ENCODE data around the gene MED12. TPM values are rescaled to one million over a fixed set of nuclear protein-coding genes. Genes with fewer than 3 reads are reported as not detected.

MED12 gene
- total and polyA plus RNA-seq, 2 experiments from 2014 or later: 7.1 to 40.6 TPM

GRCh38 chrX:71162981-71163380, 44.6 kb downstream of the MED12 start:
- Histone ChIP-seq H4K20me1 (replicated peaks; ENCODE audit: insufficient read depth) (no peaks in the 10 kb centered on the region), H2AFZ (no peak overlapping the region), H3K79me2 (replicated peaks; ENCODE audit: insufficient read depth) (no peaks in the 10 kb centered on the region), H3K9me2 (ENCODE audit: insufficient read depth) (no peaks in the 10 kb centered on the region), H3K27ac (ENCODE audit: low read depth) (0 out of 2 replicates have a peak overlapping the region, but pooled peaks have one; percentile 55), H3K4me3 (no peak overlapping the region), H3K36me3 (ENCODE audit: insufficient read depth) (no peaks in the 10 kb centered on the region), H3K27me3 (ENCODE audit: insufficient read depth) (no peaks in the 10 kb centered on the region), H3K4me2 (no peak overlapping the region), H3F3A (replicated peaks; ENCODE audit: low read depth) (no peaks in the 10 kb centered on the region), H3K4me1 (ENCODE audit: insufficient read depth) (no peaks in the 10 kb centered on the region)
- H3K9me3 Mint-ChIP-seq: no peaks in the 10 kb centered on the region
- TF ChIP-seq JUNB (IDR thresholded peaks at IDR 0.05; ENCODE audit: unreplicated experiment): no peak
- no peak for TF ChIP-seq ZNF114 (CRISPR knock-in tag; IDR thresholded peaks at IDR 0.05)
- TF ChIP-seq NANOG (IDR thresholded peaks at IDR 0.05; ENCODE audit: borderline replicate concordance): no peak
- no peak for TF ChIP-seq CREB1 (CRISPR knock-in tag; IDR thresholded peaks at IDR 0.05; ENCODE audit: low read depth)
- no peak for TF ChIP-seq EZH2 (IDR thresholded peaks at IDR 0.05; ENCODE audit: low read depth, unreplicated experiment)
- no peak for TF ChIP-seq CTCF (conservative IDR thresholded peaks at IDR 0.05; ENCODE audit: low read depth in 2 of 2)
- TF ChIP-seq EZH2phosphoT487 (IDR thresholded peaks at IDR 0.05; ENCODE audit: unreplicated experiment): no peak
- TF ChIP-seq ETS1 (IDR thresholded peaks at IDR 0.05): no peak
- TF ChIP-seq REST (IDR thresholded peaks at IDR 0.05; ENCODE audit: unreplicated experiment): no peak
- TF ChIP-seq POLR2AphosphoS5 (IDR thresholded peaks at IDR 0.05; ENCODE audit: low read depth): no peak
- no peak for TF ChIP-seq ZNF331 (CRISPR knock-in tag; IDR thresholded peaks at IDR 0.05; ENCODE audit: low read depth)
- TF ChIP-seq STAT1 (IDR thresholded peaks at IDR 0.05; ENCODE audit: unreplicated experiment): no peak
- no peak for TF ChIP-seq ZNF462 (CRISPR knock-in tag; IDR thresholded peaks at IDR 0.05)
- peaks cover 2% of the 10 kb centered on the region for H3K27me3 Mint-ChIP-seq (ENCODE audit: insufficient read depth, low read depth, poor library complexity)
- DNase-seq (ENCODE audit: low spot score) (peak; percentile 77), ATAC-seq (peak; percentile 52; the same call in 2 of the 3 replicates)
- H3K36me3 Mint-ChIP-seq (ENCODE audit: low read depth): peaks cover 7% of the 10 kb centered on the region; the same call in 1 of the 3 replicates
- H3K4me1 Mint-ChIP-seq: peaks cover 11% of the 10 kb centered on the region; the same call in 2 of the 3 replicates
- no peak overlapping the region for H3K4me3 Mint-ChIP-seq
- no peak overlapping the region for H3K27ac Mint-ChIP-seq

Measured in GM23338 (cell line).